ENCODE results near the gene RNF180. TPM values are rescaled to one million over a fixed set of nuclear protein-coding genes. Genes with fewer than 3 reads are reported as not detected.

The RNF180 gene
- total RNA-seq, 1 experiment from 2014 or later: 0.61 TPM

DNA sequence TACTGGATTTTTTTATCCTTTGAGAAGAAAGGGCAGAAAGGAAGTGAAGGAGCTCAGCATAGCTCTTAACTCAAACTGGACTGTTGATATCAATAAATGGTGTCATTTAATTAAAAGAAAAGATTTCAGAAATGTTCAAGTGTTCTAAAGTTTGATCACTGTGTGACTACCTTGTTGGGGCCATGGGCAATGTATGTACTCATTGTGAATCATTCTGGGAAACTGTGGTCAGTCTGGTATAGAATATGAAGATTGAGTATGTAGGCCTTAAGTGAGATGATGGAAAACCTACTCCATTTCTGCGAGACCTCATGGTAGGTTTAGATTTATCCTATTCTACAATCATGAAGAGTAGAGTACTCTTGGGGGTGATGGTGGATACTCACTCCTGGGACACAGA is 175.7 kb downstream of the RNF180 start:
- POLR2A ChIA-PET: no interaction called here
- Histone ChIP-seq H3K9me3 (no peaks in the 10 kb centered on the region), H3K27me3 (replicated peaks; ENCODE audit: control insufficient read depth, insufficient read depth, low read length) (no peaks in the 10 kb centered on the region), H3K4me1 (no peaks in the 10 kb centered on the region), H3K36me3 (ENCODE audit: control insufficient read depth, insufficient read depth, low read length) (no peaks in the 10 kb centered on the region), H3K4me3 (ENCODE audit: low read depth, low read length) (no peak overlapping the region)
- Mint-ChIP-seq H3K36me3 (ENCODE audit: insufficient read depth, unreplicated experiment) (no peaks in the 10 kb centered on the region), H3K9me3 (ENCODE audit: unreplicated experiment) (no peaks in the 10 kb centered on the region), H3K27me3 (ENCODE audit: insufficient read depth, unreplicated experiment) (no peaks in the 10 kb centered on the region), H3K4me1 (ENCODE audit: low read depth, unreplicated experiment) (peaks cover 7% of the 10 kb centered on the region), H3K4me3 (ENCODE audit: unreplicated experiment) (no peak overlapping the region), H3K27ac (ENCODE audit: unreplicated experiment) (no peak overlapping the region)
- no TSS peak for BruUV-seq (replicated peaks)
- TF ChIP-seq, protein P1, sequence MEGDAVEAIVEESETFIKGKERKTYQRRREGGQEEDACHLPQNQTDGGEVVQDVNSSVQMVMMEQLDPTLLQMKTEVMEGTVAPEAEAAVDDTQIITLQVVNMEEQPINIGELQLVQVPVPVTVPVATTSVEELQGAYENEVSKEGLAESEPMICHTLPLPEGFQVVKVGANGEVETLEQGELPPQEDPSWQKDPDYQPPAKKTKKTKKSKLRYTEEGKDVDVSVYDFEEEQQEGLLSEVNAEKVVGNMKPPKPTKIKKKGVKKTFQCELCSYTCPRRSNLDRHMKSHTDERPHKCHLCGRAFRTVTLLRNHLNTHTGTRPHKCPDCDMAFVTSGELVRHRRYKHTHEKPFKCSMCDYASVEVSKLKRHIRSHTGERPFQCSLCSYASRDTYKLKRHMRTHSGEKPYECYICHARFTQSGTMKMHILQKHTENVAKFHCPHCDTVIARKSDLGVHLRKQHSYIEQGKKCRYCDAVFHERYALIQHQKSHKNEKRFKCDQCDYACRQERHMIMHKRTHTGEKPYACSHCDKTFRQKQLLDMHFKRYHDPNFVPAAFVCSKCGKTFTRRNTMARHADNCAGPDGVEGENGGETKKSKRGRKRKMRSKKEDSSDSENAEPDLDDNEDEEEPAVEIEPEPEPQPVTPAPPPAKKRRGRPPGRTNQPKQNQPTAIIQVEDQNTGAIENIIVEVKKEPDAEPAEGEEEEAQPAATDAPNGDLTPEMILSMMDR (IDR thresholded peaks at IDR 0.05; ENCODE audit: insufficient read depth in 1 of 2, low read depth in 1 of 2, low read length in 1 of 2, severe bottlenecking in 1 of 2, unreplicated experiment in 1 of 2): no peak
- CTCF ChIA-PET: interaction anchor here (0.6 kb wide), 1 partner anchor 603 kb away, joined by 3 read pairs; no protein-coding TSS in a partner anchor
- DNase-seq: no peak
- intact Hi-C loops (cut with micrococcal nuclease; ENCODE audit: unreplicated experiment): no loop called here

DNA sequence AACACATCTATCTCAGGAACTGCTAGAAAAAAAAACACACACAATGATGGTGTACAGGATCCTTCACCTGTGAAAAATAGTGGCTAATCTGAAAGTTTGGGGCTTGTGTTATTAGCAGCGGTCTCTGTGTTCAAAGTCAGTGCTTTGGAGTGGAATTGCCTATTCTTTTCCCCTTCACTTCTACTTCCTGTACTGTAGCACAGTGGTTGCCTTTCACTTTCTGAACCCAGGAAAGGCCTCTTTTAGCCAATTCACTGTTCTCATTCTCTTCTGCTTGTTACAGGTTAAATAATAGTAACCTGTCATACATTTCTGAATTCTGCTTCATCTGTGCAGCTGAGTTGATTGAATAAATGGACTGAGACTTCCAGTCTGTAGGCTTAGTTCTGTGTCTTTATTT is 178.9 kb downstream of the RNF180 start:
- Histone ChIP-seq H3K4me3 (ENCODE audit: low read depth, low read length) (no peak overlapping the region), H3K9me3 (no peaks in the 10 kb centered on the region), H3K36me3 (ENCODE audit: control insufficient read depth, insufficient read depth, low read length) (no peaks in the 10 kb centered on the region), H3K4me1 (no peaks in the 10 kb centered on the region), H3K27me3 (replicated peaks; ENCODE audit: control insufficient read depth, insufficient read depth, low read length) (no peaks in the 10 kb centered on the region)
- no peaks in the 10 kb centered on the region for H3K27me3 Mint-ChIP-seq (ENCODE audit: insufficient read depth, unreplicated experiment)
- ChIA-PET POLR2A (no interaction called here), CTCF (no interaction called here)
- H3K4me3 Mint-ChIP-seq (ENCODE audit: unreplicated experiment): no peak overlapping the region
- intact Hi-C loops (cut with micrococcal nuclease; ENCODE audit: unreplicated experiment): no loop called here
- no peaks in the 10 kb centered on the region for H3K9me3 Mint-ChIP-seq (ENCODE audit: unreplicated experiment)
- H3K27ac Mint-ChIP-seq (ENCODE audit: unreplicated experiment): no peak overlapping the region
- TF ChIP-seq, protein P1 (IDR thresholded peaks at IDR 0.05; ENCODE audit: insufficient read depth in 1 of 2, low read depth in 1 of 2, low read length in 1 of 2, severe bottlenecking in 1 of 2, unreplicated experiment in 1 of 2): no peak
- BruUV-seq (replicated peaks): no TSS peak
- H3K36me3 Mint-ChIP-seq (ENCODE audit: insufficient read depth, unreplicated experiment): no peaks in the 10 kb centered on the region
- H3K4me1 Mint-ChIP-seq (ENCODE audit: low read depth, unreplicated experiment): peaks cover 7% of the 10 kb centered on the region
- no peak for DNase-seq

GRCh38 chr5:64347309-64347708 is 181.7 kb downstream of the RNF180 start:
- Mint-ChIP-seq H3K27me3 (ENCODE audit: insufficient read depth, unreplicated experiment) (no peaks in the 10 kb centered on the region), H3K27ac (ENCODE audit: unreplicated experiment) (no peak overlapping the region), H3K36me3 (ENCODE audit: insufficient read depth, unreplicated experiment) (no peaks in the 10 kb centered on the region), H3K4me1 (ENCODE audit: low read depth, unreplicated experiment) (no peaks in the 10 kb centered on the region), H3K4me3 (ENCODE audit: unreplicated experiment) (no peak overlapping the region), H3K9me3 (ENCODE audit: unreplicated experiment) (no peaks in the 10 kb centered on the region)
- no peaks in the 10 kb centered on the region for H3K36me3 ChIP-seq (ENCODE audit: control insufficient read depth, insufficient read depth, low read length)
- H3K4me1 ChIP-seq: no peaks in the 10 kb centered on the region
- no peak for DNase-seq
- TF ChIP-seq, protein P1 (IDR thresholded peaks at IDR 0.05; ENCODE audit: insufficient read depth in 1 of 2, low read depth in 1 of 2, low read length in 1 of 2, severe bottlenecking in 1 of 2, unreplicated experiment in 1 of 2): peak in 1 of 2 experiments; percentile 8
- ChIA-PET CTCF (interaction anchor here (1.0 kb wide), 2 partner anchors 248 to 265 kb away, joined by 3 to 8 read pairs; no protein-coding TSS in a partner anchor), POLR2A (no interaction called here)
- intact Hi-C loops (cut with micrococcal nuclease; ENCODE audit: unreplicated experiment): loop anchor here (5.0 kb wide), 1 partner anchor 265 kb away; no protein-coding TSS in a partner anchor
- no peaks in the 10 kb centered on the region for H3K9me3 ChIP-seq
- no TSS peak for BruUV-seq (replicated peaks)
- no peak overlapping the region for H3K4me3 ChIP-seq (ENCODE audit: low read depth, low read length)
- no peaks in the 10 kb centered on the region for H3K27me3 ChIP-seq (replicated peaks; ENCODE audit: control insufficient read depth, insufficient read depth, low read length)

Data from Caco-2 (cell line).